Umbilical cord (tissue), 2 donors: ENCODE measurements around the gene MCEE. TPM values are rescaled to one million over a fixed set of nuclear protein-coding genes. Genes with fewer than 3 reads are reported as not detected.
"Not testable (repeated sequence)": the region's sequence is repeated elsewhere in the genome, so short reads cannot be mapped to it uniquely, and the experiment has no call there.

Experiments
- DNase-seq: peaks from one replicate; pipeline ENCODE4 v3.0.0-alpha.2; 2015; ENCODE audit warnings: low spot score
- total RNA-seq: library from RNA; depleted of rRNA; stranded (reverse); fragments of >200 nt; gene quantifications from one replicate; pipeline ENCODE4 v1.2.3, GENCODE V29; 2014; ENCODE audit warnings: low replicate concordance; ENCODE audit not compliant: insufficient read depth

The MCEE gene
- total RNA-seq, 1 donor from 2014 or later = 13.7 TPM

DNA sequence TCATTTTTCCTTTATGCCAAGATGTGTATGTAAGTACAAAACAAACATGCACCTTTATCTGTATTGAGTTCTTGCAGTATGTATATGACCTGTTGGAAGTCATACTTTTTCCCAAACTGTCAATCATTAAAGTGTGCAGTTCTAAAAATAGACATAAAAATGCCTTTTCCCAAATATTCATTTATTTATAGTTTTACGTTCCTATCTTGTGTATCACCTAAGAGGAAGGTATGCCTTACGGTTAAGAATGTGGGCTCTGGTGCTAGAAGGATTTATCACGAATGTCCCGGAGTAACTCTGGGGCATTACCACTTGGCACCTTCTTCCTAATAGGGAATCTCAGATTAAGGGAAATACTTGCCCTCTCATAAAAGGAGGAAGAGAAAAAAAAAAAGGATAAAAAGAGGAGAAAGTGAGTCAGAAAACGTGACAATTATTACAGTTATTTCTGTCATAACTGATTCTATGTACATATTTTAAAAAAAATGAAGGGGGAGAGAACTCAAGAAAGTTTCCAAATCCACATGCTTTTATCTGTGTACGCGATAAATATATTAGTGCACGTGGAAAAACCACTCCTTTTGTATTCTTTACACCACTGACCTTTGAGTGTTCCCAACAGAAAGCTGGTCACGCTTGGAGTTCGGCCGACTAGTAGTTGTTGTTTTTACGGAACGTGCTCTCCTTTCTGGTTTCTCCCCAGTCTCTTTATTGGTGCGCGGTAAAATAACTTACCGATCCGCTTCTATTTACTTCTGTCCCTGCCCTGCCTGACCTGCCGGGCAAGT, 721 bp downstream of the MCEE start:
- DNase-seq = peak; percentile 27

- no peak for DNase-seq
Measured at GRCh38 chr2:71126957-71127356, 3.1 kb downstream of the MCEE start.

- DNase-seq = no peak
Measured at GRCh38 chr2:71125506-71126294, 4.3 kb downstream of the MCEE start.

GRCh38 chr2:71122387-71123298, 7.4 kb downstream of the MCEE start:
- no peak for DNase-seq

DNA sequence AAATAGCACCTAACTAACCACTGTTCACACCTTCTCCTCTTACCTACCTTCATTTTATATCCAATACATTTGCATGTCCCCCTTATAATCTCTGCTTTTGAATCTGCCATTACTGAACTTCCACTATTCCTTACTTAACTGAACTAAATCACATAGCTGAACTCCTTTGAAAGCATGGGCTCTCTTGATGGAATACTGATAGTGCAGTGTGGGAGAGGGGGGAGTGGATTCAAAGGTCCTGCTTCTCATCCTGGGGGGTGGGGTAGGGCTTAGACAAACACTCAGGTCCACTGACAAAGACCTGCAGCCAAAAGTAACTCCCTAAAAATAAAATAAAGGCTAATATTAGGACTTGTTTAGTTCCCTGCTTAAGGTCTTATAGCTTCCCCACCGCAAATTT, 8.6 kb downstream of the MCEE start:
- no peak for DNase-seq

DNA sequence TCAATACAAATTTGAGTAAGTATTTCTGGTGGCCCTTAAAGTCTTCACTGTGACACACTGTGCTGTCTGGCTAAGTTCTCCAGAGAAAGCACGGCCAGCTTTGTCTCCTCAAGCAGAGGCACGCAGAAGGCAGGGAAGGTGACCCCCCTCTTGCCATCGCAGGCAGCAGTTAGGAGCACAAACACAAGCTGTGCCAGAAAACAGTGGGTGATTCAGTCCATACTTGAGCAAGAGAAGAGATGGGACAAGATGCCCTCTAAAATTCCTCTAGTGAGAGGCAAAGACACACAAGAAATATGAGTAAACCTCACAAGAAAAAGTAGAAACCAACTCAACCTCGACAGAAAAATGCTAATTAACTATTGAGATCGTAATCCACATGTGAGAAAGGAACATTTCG, 9.8 kb downstream of the MCEE start:
- no peak for DNase-seq

DNA sequence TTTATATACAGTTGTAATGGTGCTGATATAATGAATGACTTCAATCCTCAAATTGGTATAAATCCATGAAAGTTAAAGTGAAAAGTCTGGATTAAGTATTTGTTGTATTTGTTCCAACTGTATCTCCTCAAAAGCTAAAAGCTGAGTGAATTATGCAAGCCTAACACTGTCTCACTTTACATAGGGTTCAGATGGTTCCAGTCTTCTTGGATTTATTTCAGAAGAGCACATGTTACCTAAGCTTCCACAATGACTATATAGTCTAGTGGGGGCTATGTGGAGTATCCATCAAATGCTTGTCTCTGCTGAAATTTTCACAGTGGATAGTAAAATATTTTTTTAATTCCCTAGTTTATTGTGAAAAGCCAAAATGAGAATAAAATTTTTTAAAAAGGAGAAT, 13.0 kb downstream of the MCEE start:
- DNase-seq = no peak

- no peak for DNase-seq
Measured at GRCh38 chr2:71113843-71114242, 16.2 kb downstream of the MCEE start.

DNA sequence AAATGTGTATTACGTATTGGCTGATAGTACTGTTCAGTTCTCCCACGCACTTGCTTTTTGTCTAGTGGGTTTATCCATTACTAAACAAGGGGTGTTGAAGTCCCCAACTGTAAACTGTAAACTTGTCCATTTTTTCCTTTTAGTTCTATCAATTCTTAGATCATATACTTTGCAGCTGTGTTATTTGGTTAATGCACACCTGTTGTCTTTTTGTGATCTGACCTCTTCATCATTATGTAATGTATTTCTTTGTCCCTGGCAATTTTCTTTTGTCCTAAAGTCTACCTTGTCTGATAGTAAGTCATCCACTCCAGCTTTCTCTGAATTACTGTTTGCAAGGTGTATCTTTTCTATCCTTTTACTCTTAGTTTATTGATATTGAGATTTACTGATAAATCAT, 21.9 kb downstream of the MCEE start:
- DNase-seq = no peak

GRCh38 chr2:71106463-71106862, 23.6 kb downstream of the MCEE start:
- not testable (repeated sequence) for DNase-seq

GRCh38 chr2:71103809-71104208, 26.2 kb downstream of the MCEE start:
- DNase-seq = no peak

- DNase-seq = no peak
Measured at GRCh38 chr2:71102981-71103681, 26.9 kb downstream of the MCEE start.

- DNase-seq = no peak
Measured at GRCh38 chr2:71101656-71102055, 28.4 kb downstream of the MCEE start.

DNA sequence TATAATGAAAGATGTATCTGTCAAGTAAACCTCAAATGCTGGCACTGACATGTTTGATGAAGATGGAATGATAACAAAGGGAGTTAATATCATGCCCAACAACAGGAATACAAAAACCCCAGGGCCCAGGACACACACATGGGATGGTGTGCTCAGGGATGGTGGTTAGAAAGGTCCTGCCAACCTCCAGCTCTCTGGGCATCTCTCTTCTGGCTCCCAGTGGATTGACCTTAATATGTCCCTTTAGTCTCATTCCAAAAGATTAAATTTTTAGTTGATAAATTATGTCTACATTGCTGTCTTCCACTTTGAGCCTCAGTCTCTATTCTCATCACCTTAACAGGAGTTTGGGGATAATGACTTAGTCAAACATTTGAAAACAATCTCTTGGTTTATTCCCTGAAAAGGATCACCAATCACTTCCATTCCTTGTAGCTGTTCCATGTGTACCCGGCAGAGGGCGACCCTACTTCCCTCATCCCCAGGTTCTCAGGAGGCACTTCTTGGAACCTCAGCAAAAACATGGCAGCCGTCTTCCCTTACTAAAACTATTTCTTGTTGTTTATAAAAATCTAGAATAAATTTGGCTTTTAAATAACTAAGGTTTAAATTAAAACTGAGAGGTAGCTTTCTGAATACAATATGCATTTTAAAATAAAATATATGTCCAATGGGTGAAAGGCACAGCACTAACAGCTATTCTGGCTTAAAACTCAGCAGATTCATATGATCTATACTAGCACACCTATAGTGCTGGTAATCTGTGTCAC, 29.6 kb downstream of the MCEE start:
- peak; percentile 10 for DNase-seq

- not testable (repeated sequence) for DNase-seq
Measured at GRCh38 chr2:71092491-71093260, 37.4 kb downstream of the MCEE start.

DNA sequence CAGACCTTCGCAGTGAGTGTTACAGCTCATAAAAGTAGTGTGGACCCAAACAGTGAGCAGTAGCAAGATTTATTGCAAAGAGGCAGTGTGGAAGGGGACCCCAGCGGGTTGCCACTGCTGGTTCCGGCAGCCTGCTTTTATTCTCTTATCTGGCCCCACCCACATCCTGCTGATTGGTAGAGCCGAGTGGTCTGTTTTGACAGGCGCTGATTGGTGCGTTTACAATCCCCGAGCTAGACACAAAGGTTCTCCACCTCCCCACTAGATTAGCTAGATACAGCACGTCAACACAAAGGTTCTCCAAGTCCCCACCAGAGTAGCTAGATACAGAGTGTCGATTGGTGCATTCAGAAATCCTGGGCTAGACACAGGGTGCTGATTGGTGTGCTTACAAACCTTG, 38.2 kb downstream of the MCEE start:
- DNase-seq = not testable (repeated sequence)

- not testable (repeated sequence) for DNase-seq
Measured at GRCh38 chr2:71089475-71089874, 40.6 kb downstream of the MCEE start.

DNA sequence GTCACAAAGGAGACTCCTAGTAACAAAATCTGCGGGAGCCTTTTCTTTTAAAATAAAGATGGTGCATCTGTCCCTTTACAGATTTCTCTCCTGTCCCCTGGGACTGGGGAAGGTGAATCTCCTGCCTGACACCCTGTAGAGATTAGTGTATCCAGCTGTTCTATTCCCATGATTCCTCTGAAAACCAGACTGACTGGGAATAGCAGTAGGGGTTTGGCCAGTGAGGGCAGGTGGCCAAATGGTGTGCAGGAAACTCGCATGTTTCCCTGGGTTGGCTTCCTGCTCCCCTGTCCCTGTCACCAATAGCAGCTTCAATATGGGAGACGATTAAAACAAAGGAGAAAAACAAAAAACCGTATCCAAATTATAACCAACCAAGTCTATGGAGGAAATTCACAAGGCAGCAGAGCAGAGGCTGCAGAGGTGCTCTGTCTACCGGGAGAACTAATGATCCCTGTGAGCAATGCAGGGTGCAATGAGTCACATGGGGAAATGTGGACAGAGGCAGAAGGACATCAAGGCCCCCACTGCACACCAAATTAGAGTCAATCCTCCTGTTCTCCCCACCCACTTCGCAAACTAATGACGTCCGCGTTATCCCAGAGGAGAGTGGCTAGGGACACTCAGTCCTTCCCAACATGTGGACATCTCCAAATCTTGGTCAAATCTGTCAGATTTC, 44.6 kb downstream of the MCEE start:
- not testable (repeated sequence) for DNase-seq

DNA sequence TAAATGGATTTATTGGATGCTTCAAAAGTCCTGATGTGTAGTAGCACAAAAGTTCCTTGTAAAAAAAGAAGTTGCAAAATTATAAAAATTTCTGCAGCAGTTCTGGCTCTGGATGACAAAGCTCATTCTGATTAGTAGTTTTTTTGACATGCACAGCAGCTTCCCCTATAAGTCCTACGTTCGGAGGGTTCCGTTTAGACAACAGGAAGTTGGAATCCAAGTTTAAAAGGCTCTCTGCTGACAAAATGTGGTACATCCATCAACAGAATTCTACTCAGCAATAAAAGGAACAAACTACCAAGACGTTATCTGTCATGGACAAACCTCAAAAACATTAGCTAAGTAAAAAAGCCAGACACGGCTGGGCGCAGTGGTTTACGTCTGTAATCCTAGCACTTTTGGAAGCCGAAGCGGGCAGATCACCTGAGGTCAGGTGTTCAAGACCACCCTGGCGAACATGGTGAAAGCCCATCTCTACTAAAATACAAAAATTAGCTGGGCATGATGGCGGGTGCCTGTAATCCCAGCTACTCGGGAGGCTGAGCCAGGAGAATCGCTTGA, 46.2 kb downstream of the MCEE start:
- not testable (repeated sequence) for DNase-seq
